Inflammatory macrophage treated with lipopolysaccharide for 1 hour (primary cell): ENCODE data around the gene DESI2.
"Not testable (repeated sequence)": the region's sequence is repeated elsewhere in the genome, so short reads cannot be mapped to it uniquely, and the experiment has no call there.

Experiments used
- DNase-seq, 2 donors: peaks; one replicate each; pipeline ENCODE4 v3.0.0-alpha.2; 2020 to 2022

DESI2 gene

GRCh38 chr1:244655186-244655585, 2.3 kb downstream of the DESI2 start:
- DNase-seq = no peak

- no peak for DNase-seq
Observed at GRCh38 chr1:244657421-244657820, 4.5 kb downstream of the DESI2 start.

- DNase-seq = no peak
Observed at GRCh38 chr1:244659694-244660093, 6.8 kb downstream of the DESI2 start.

GRCh38 chr1:244660595-244660994, 7.7 kb downstream of the DESI2 start:
- no peak for DNase-seq

- not testable (repeated sequence) for DNase-seq
Observed at GRCh38 chr1:244661569-244662312, 8.8 kb downstream of the DESI2 start.

- no peak for DNase-seq
Observed at GRCh38 chr1:244662599-244662998, 9.7 kb downstream of the DESI2 start.

- DNase-seq = no peak
Observed at GRCh38 chr1:244664353-244664752, 11.4 kb downstream of the DESI2 start.

GRCh38 chr1:244665771-244666217, 12.9 kb downstream of the DESI2 start:
- DNase-seq = peak; percentile 46 to 74

GRCh38 chr1:244666672-244667418, 13.9 kb downstream of the DESI2 start:
- peak; percentile 50 to 81 for DNase-seq

- DNase-seq = no peak
Observed at GRCh38 chr1:244667797-244668196, 14.9 kb downstream of the DESI2 start.

GRCh38 chr1:244672946-244673682, 20.2 kb downstream of the DESI2 start:
- DNase-seq = no peak

GRCh38 chr1:244674446-244674845, 21.5 kb downstream of the DESI2 start:
- no peak for DNase-seq

- DNase-seq = no peak
Observed at GRCh38 chr1:244675167-244675566, 22.2 kb downstream of the DESI2 start.

GRCh38 chr1:244678697-244679096, 25.8 kb downstream of the DESI2 start:
- no peak for DNase-seq

- no peak for DNase-seq
Observed at GRCh38 chr1:244680667-244681066, 27.7 kb downstream of the DESI2 start.

- DNase-seq = not testable (repeated sequence)
Observed at GRCh38 chr1:244682087-244682486, 29.2 kb downstream of the DESI2 start.

GRCh38 chr1:244695937-244696336, 43.0 kb downstream of the DESI2 start:
- DNase-seq = no peak

GRCh38 chr1:244699741-244700140, 46.8 kb downstream of the DESI2 start:
- no peak for DNase-seq

- no peak for DNase-seq
Observed at GRCh38 chr1:244700808-244701207, 47.9 kb downstream of the DESI2 start.

GRCh38 chr1:244702620-244703019, 49.7 kb downstream of the DESI2 start:
- no peak for DNase-seq

- no peak for DNase-seq
Observed at GRCh38 chr1:244704107-244704506, 51.2 kb downstream of the DESI2 start.

- DNase-seq = no peak
Observed at GRCh38 chr1:244705261-244706234, 52.6 kb downstream of the DESI2 start.
